ENCODE measurements around the gene SEC63. TPM values are rescaled to one million over a fixed set of nuclear protein-coding genes. Genes with fewer than 3 reads are reported as not detected.
A peak's percentile ranks its signal among the peaks of the same experiment; 100 is the strongest.

Gene SEC63
- polyA plus RNA-seq, 1 of the 3 experiments (the other 2 are of a cell fraction), result 13.2 TPM

GRCh38 chr6:107821591-107821990, 136.4 kb downstream of the SEC63 start (continued):
- TF ChIP-seq YY1 (IDR thresholded peaks at IDR 0.05; ENCODE audit: low read depth) (no peak), FOSL2 (IDR thresholded peaks at IDR 0.05; ENCODE audit: borderline replicate concordance, low read depth) (no peak), JUND (IDR thresholded peaks at IDR 0.05) (no peak), NRF1 (IDR thresholded peaks at IDR 0.05; ENCODE audit: low read depth, low read length) (no peak), POLR2AphosphoS5 (IDR thresholded peaks at IDR 0.05; ENCODE audit: low read depth, low read length) (no peak), GABPA (IDR thresholded peaks at IDR 0.05; ENCODE audit: low read depth) (no peak), RCOR1 (IDR thresholded peaks at IDR 0.05; ENCODE audit: low read length) (no peak)

GRCh38 chr6:107820338-107821261, 137.4 kb downstream of the SEC63 start:
- Histone ChIP-seq H4K20me1 (ENCODE audit: insufficient read depth) (no peaks in the 10 kb centered on the region), H3K27me3 (ENCODE audit: insufficient read depth) (peaks cover 8% of the 10 kb centered on the region; the same call in 1 of the 2 replicates), H3K9ac (no peak overlapping the region), H3K4me2 (peak overlapping the region; percentile 80), H3K79me2 (ENCODE audit: insufficient read depth) (no peaks in the 10 kb centered on the region), H3K4me1 (ENCODE audit: control insufficient read depth in 1 of 2, insufficient read depth in 2 of 2, low read depth in 1 of 2, low read length in 1 of 2) (peaks cover 0 to 33% of the 10 kb centered on the region in 2 experiments; a peak in 3 of 4 replicates), H2AFZ (ENCODE audit: low read depth) (0 out of 2 replicates have a peak overlapping the region, but pooled peaks have one; percentile 75), H3K9me3 (no peaks in the 10 kb centered on the region), H3K9me2 (no peaks in the 10 kb centered on the region), H3F3A (replicated peaks; ENCODE audit: insufficient read depth) (no peaks in the 10 kb centered on the region), H3K4me3 (ENCODE audit: low read depth in 2 of 2, low read length in 1 of 2) (peak overlapping the region; percentile 32 to 63), H3K27ac (ENCODE audit: low read depth in 2 of 2, low read length in 1 of 2) (peak overlapping the region in 1 of 2 experiments; percentile 50; a peak in 2 of 4 replicates), H3K36me3 (replicated peaks in 1 of 2; ENCODE audit: control insufficient read depth in 1 of 2, insufficient read depth in 2 of 2, low read length in 1 of 2) (no peaks in the 10 kb centered on the region)
- 10% methylated on average over 17 of the region's 17 CpGs for WGBS (ENCODE audit: low lambda C conversion rate)
- CTCF ChIA-PET, result interaction anchor here (1.0 to 4.1 kb wide), 3 partner anchors 21 to 108 kb away, joined by 3 to 24 read pairs (median 3); no protein-coding TSS in a partner anchor
- POLR2A ChIA-PET, result no interaction called here
- peak; percentile 37 for DNase-seq
- peak; percentile 75 for TF ChIP-seq MXI1 (IDR thresholded peaks at IDR 0.05; ENCODE audit: low read depth, low read length)
- no peak for TF ChIP-seq FOSL2 (IDR thresholded peaks at IDR 0.05; ENCODE audit: borderline replicate concordance, low read depth)

GRCh38 chr6:107819964-107820337, 138.1 kb downstream of the SEC63 start:
- peak overlapping the region; percentile 80 for H3K4me2 ChIP-seq
- WGBS (ENCODE audit: low lambda C conversion rate), result 58% methylated on average over 5 of the region's 5 CpGs

More at GRCh38 chr6:107819964-107820337, 138.1 kb downstream of the SEC63 start:
- ChIA-PET POLR2A (no interaction called here), CTCF (interaction anchor here (1.0 to 4.1 kb wide), 2 partner anchors 28 to 107 kb away, joined by 3 to 24 read pairs; no protein-coding TSS in a partner anchor)
- no peaks in the 10 kb centered on the region for H3F3A ChIP-seq (replicated peaks; ENCODE audit: insufficient read depth)
- peak; percentile 61 for DNase-seq
- peak overlapping the region; percentile 32 to 63; a peak in 3 of 4 replicates for H3K4me3 ChIP-seq (ENCODE audit: low read depth in 2 of 2, low read length in 1 of 2)
- no peak overlapping the region for H3K9ac ChIP-seq
- H2AFZ ChIP-seq (ENCODE audit: low read depth), result no peak overlapping the region
- no peaks in the 10 kb centered on the region for H3K79me2 ChIP-seq (ENCODE audit: insufficient read depth)
- no peaks in the 10 kb centered on the region for H4K20me1 ChIP-seq (ENCODE audit: insufficient read depth)
- no peaks in the 10 kb centered on the region for H3K9me3 ChIP-seq
- H3K4me1 ChIP-seq (ENCODE audit: control insufficient read depth in 1 of 2, insufficient read depth in 2 of 2, low read depth in 1 of 2, low read length in 1 of 2), result peaks cover 0 to 31% of the 10 kb centered on the region in 2 experiments; a peak in 3 of 4 replicates
- no peaks in the 10 kb centered on the region for H3K36me3 ChIP-seq (replicated peaks in 1 of 2; ENCODE audit: control insufficient read depth in 1 of 2, insufficient read depth in 2 of 2, low read length in 1 of 2)
- TF ChIP-seq GATA2 (CRISPR knock-in tag; IDR thresholded peaks at IDR 0.05), result peak; percentile 16; the same call in 1 of the 2 replicates
- no peak for TF ChIP-seq MXI1 (IDR thresholded peaks at IDR 0.05; ENCODE audit: low read depth, low read length)
- H3K27me3 ChIP-seq (ENCODE audit: insufficient read depth), result peaks cover 8% of the 10 kb centered on the region; the same call in 1 of the 2 replicates
- H3K9me2 ChIP-seq, result no peaks in the 10 kb centered on the region
- peak overlapping the region in 1 of 2 experiments; percentile 30; a peak in 1 of 4 replicates for H3K27ac ChIP-seq (ENCODE audit: low read depth in 2 of 2, low read length in 1 of 2)

All from SK-N-SH (cell line).